ENCODE measurements around the gene TRIM63. TPM values are rescaled to one million over a fixed set of nuclear protein-coding genes. Genes with fewer than 3 reads are reported as not detected.

Gene TRIM63
- total and polyA plus RNA-seq, 2 donors (not counting 1 experiment from before 2014, with no cell fraction given) = not detected

GRCh38 chr1:26066160-26066559 is 1.3 kb downstream of the TRIM63 start:
- Histone ChIP-seq H3K27ac (ENCODE audit: insufficient read depth, low read length) (no peak overlapping the region), H3K79me2 (ENCODE audit: control insufficient read depth, insufficient read depth, low read length) (no peaks in the 10 kb centered on the region), H3K27me3 (ENCODE audit: control insufficient read depth, insufficient read depth, low read length) (peaks cover 19% of the 10 kb centered on the region), H2AFZ (ENCODE audit: low read length) (no peak overlapping the region), H3K9ac (ENCODE audit: insufficient read depth, low read length) (no peak overlapping the region), H3K4me2 (ENCODE audit: extremely low read depth, insufficient read depth, low read length) (no peak overlapping the region), H3K4me1 (ENCODE audit: control insufficient read depth, extremely low read depth, insufficient read depth, low read length) (no peaks in the 10 kb centered on the region), H3K36me3 (ENCODE audit: control insufficient read depth, insufficient read depth, low read length) (no peaks in the 10 kb centered on the region), H3K4me3 (replicated peaks in 1 of 4; ENCODE audit: control extremely low read depth in 1 of 4, insufficient read depth in 1 of 4, low read depth in 3 of 4, low read length in 4 of 4) (no peak overlapping the region), H3K9me3 (ENCODE audit: control insufficient read depth, insufficient read depth, low read depth, low read length) (no peaks in the 10 kb centered on the region), H4K20me1 (ENCODE audit: control insufficient read depth, extremely low read depth, insufficient read depth, low read length) (no peaks in the 10 kb centered on the region)
- no peak for DNase-seq (ENCODE audit: low read depth in 2 of 2)
- TF ChIP-seq EZH2 (IDR thresholded peaks at IDR 0.05; ENCODE audit: low read length, missing control alignments) = no peak
- no peak for TF ChIP-seq CTCF (conservative IDR thresholded peaks at IDR 0.05 in 1 of 2, IDR thresholded peaks at IDR 0.05 in 1 of 2; ENCODE audit: low read depth in 1 of 2, low read length in 2 of 2)

GRCh38 chr1:26064553-26064952 is 2.9 kb downstream of the TRIM63 start:
- Histone ChIP-seq H3K79me2 (ENCODE audit: control insufficient read depth, insufficient read depth, low read length) (no peaks in the 10 kb centered on the region), H3K27me3 (ENCODE audit: control insufficient read depth, insufficient read depth, low read length) (peaks cover 19% of the 10 kb centered on the region), H3K4me2 (ENCODE audit: extremely low read depth, insufficient read depth, low read length) (no peak overlapping the region), H2AFZ (ENCODE audit: low read length) (no peak overlapping the region), H3K4me3 (replicated peaks in 1 of 4; ENCODE audit: control extremely low read depth in 1 of 4, insufficient read depth in 1 of 4, low read depth in 3 of 4, low read length in 4 of 4) (no peak overlapping the region), H3K36me3 (ENCODE audit: control insufficient read depth, insufficient read depth, low read length) (no peaks in the 10 kb centered on the region), H4K20me1 (ENCODE audit: control insufficient read depth, extremely low read depth, insufficient read depth, low read length) (no peaks in the 10 kb centered on the region), H3K9ac (ENCODE audit: insufficient read depth, low read length) (no peak overlapping the region), H3K9me3 (ENCODE audit: control insufficient read depth, insufficient read depth, low read depth, low read length) (no peaks in the 10 kb centered on the region), H3K4me1 (ENCODE audit: control insufficient read depth, extremely low read depth, insufficient read depth, low read length) (no peaks in the 10 kb centered on the region), H3K27ac (ENCODE audit: insufficient read depth, low read length) (no peak overlapping the region)
- TF ChIP-seq EZH2 (IDR thresholded peaks at IDR 0.05; ENCODE audit: low read length, missing control alignments) (no peak), CTCF (conservative IDR thresholded peaks at IDR 0.05 in 1 of 2, IDR thresholded peaks at IDR 0.05 in 1 of 2; ENCODE audit: low read depth in 1 of 2, low read length in 2 of 2) (no peak)
- DNase-seq (ENCODE audit: low read depth in 2 of 2) = no peak

GRCh38 chr1:26060832-26061574 is 6.4 kb downstream of the TRIM63 start:
- Histone ChIP-seq H3K79me2 (ENCODE audit: control insufficient read depth, insufficient read depth, low read length) (no peaks in the 10 kb centered on the region), H4K20me1 (ENCODE audit: control insufficient read depth, extremely low read depth, insufficient read depth, low read length) (peaks cover 2% of the 10 kb centered on the region), H3K4me2 (ENCODE audit: extremely low read depth, insufficient read depth, low read length) (no peak overlapping the region), H3K36me3 (ENCODE audit: control insufficient read depth, insufficient read depth, low read length) (no peaks in the 10 kb centered on the region), H3K27me3 (ENCODE audit: control insufficient read depth, insufficient read depth, low read length) (peaks cover 28% of the 10 kb centered on the region), H3K9ac (ENCODE audit: insufficient read depth, low read length) (no peak overlapping the region), H3K4me3 (replicated peaks in 1 of 4; ENCODE audit: control extremely low read depth in 1 of 4, insufficient read depth in 1 of 4, low read depth in 3 of 4, low read length in 4 of 4) (no peak overlapping the region), H3K4me1 (ENCODE audit: control insufficient read depth, extremely low read depth, insufficient read depth, low read length) (no peaks in the 10 kb centered on the region), H2AFZ (ENCODE audit: low read length) (no peak overlapping the region), H3K27ac (ENCODE audit: insufficient read depth, low read length) (no peak overlapping the region), H3K9me3 (ENCODE audit: control insufficient read depth, insufficient read depth, low read depth, low read length) (no peaks in the 10 kb centered on the region)
- TF ChIP-seq CTCF (conservative IDR thresholded peaks at IDR 0.05 in 1 of 2, IDR thresholded peaks at IDR 0.05 in 1 of 2; ENCODE audit: low read depth in 1 of 2, low read length in 2 of 2) (no peak), EZH2 (IDR thresholded peaks at IDR 0.05; ENCODE audit: low read length, missing control alignments) (no peak)
- DNase-seq (ENCODE audit: low read depth in 2 of 2) = no peak
